NCI-H82 treated with DMSO at 0.1 percent for 48 hours (cell line): ENCODE data around the gene ACP5.
"Not testable (repeated sequence)": the region's sequence is repeated elsewhere in the genome, so short reads cannot be mapped to it uniquely, and the experiment has no call there.

ENCODE experiments used
- DNase-seq: peaks from one replicate; lab custom pipeline; 2025; ENCODE audit not compliant: unreplicated experiment; lab: John Stamatoyannopoulos, UW

Gene ACP5

GRCh38 chr19:11577451-11578257 lies at the start of gene ACP5:
Gene ACP5, minus strand, starts transcription at chr19:11577645. Its CDS starts 328 bp downstream, at chr19:11577317.
- DNase-seq, result no peak

DNA sequence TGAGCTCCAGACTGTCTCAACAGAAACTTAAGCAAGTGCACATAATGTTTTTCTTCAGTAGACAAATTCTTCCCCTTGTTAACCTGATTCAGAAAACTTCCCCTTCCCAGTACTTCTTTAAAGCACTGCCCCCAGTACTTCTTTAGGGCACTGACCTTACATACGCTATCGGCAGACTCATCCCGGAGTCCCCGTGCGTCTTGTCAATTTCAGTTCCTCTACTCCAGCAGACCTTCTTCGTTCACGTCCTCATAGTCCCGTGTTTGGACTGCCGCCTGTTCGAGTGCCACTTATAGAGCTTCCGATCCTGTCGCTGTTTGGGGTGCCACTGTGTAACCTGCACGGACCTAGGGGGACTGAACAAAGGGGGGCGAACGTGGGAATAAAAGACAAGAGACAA lies 48.8 kb upstream of the ACP5 start:
- no peak for DNase-seq

DNA sequence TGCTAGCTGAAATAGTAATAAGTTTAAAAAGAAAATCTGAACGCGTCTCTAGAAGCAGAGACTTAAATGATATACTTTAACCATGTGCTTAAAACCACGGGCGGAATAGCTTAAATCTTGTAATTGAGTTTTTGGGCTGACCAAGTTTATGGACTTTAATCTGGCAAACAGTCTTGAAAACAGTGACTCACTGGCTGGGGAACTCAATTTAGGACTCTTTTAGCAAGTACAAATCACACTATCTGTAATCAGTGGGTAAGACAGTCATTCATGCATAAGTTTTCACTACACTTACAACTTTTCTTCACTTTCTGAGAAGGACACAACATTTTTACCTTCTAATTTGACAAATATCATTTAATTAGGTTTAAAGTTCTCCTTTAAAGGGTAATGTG lies 46.6 kb upstream of the ACP5 start:
- DNase-seq, result no peak

DNA sequence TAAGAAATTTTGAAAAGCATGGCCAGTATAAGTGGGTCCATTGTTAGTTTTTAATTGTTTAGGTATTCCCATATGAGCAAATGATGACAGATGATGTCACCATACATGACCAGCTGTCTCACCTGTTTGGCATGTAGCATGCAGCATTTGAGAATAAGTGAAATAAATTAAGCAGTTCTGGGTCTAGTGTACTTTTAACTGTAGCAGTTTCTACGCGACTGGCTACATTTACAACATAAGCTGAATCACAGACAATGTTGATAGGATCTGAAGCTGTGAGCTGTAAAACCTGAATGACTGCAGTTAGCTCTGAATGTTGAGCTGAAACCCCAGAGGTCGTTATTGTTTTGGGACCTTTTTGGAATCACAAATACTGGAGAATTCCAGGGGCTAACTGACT lies 45.0 kb upstream of the ACP5 start:
- not testable (repeated sequence) for DNase-seq

DNA sequence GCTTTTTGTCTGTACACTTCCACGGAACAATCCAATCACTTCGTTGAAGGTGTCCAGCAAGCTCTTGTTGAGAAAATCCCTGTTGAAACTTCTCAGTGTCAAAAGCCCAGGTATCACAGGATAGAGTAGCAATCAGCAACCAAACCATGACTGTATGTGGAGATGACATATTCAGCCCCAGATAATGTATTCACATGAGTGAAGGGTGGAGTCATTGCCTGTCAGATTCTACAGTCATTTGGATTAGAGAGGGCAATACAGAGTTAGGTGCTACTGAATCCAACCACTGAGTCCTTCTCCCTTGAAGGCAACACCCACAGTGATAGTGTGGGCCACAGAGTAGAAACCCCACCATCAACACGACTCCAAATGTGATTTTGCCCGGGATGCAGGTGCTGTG lies 43.1 kb upstream of the ACP5 start:
- DNase-seq, result no peak

DNA sequence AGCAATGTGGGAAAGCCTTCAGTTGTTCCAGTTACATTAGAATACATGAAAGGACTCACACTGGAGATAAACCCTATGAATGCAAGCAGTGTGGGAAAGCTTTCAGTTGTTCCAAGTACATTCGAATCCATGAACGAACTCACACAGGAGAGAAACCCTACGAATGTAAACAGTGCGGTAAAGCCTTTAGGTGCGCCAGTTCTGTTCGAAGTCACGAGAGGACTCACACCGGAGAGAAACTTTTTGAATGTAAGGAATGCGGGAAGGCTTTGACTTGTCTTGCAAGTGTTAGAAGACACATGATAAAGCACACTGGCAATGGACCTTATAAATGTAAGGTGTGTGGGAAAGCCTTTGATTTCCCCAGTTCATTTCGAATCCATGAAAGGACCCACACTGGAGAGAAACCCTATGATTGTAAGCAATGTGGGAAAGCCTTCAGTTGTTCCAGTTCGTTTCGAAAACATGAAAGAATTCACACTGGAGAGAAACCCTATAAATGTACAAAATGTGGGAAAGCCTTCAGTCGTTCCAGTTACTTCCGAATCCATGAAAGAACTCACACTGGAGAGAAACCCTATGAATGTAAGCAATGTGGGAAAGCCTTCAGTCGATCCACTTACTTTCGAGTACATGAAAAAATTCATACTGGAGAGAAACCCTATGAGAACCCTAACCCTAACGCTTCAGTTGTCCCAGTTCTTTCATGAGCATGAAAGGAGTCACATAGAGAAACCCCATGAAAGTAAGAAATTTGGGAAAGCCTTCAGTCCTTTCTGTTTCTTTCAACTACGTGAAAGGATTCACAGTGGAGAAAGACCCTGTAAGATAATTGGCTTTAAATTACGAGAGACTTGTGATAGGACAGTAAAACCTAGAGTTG lies 40.0 kb upstream of the ACP5 start:
- DNase-seq, result no peak

DNA sequence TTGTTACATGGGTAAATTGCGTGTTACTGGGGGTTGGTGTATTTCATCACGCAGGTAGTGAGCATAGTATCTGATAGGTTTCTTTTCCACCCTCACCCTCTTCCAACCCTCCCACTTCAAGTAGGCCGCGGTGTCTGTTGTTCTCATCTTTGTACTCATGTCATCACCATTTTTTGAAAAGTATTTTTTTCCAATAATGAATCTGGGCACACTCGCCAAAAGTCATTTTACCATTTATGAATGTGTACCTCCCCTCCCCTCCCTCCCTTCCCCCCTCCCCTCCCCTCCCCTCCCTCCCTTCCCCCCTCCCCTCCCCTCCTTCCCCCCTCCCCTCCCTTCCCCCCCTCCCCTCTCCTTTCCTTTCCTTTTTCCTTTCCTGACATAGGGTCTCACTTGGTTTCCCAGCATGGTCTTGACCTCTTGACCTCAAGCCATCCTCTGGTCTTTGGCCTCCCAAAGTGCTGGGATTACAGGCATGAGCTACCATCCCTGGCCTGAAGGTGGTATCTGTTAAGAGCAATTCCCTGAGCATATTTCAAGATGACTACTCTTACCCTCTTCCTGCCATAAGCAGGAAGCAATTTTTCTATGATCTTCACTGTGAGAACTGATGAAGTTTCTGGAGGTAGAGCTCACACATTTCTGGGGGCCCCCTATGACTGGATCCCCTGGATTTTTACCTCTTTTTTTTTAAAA lies 35.5 kb upstream of the ACP5 start:
- no peak for DNase-seq

DNA sequence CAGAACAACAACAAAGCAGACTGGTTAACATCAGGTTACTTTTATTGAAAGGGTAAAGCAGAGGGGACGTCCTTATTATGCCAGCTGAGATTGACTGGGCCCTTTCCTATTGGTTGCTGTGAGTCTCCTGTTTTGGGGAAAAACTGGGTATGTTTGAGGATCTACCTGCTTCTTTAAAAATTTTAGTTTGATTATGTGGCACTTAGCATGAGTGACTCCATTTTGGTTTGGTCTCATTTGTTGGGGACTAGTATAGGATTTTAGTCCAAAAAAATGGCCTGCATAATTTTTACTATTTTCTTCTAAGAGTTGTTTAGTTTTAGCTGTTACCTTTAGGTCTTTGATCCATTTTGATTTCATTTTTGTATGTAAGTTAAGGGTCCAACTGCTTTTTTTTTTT lies 34.3 kb upstream of the ACP5 start:
- no peak for DNase-seq

DNA sequence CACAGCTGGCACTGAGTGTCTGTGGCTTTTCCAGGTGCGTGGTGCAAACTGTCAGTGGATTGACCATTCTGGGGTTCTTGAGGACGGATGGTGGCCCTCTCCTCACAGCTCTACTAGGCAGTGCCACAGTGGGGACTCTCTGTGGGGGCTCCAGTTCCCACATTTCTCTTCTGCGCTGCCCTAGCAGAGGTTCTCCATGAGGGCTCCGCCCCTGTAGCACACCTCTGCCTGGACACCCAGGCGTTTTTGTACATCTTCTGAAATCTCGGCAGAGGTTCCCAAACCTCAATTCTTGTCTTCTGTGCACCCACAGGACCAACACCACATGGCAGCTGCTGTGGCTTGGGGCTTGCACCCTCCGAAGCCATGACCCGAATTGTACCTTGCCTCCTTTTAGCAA lies 29.0 kb upstream of the ACP5 start:
- DNase-seq, result no peak

DNA sequence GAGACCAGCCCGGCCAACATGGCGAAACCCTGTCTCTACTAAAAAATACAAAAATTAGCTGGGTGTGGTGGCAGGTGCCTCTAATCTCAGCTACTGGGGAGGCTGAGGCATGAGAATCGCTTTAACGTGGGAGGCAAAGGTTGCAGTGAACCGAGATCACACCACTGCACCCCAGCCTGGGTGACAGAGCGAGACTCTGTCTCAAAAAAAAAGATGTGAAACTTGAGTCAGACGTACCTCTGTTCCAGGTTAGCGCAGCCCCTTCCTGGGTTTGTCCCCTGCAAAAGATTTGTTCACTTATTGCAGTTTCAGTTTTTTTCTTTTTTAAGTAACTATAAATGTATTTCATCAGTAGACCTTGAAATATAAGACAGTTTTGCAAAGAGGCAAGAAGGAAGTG lies 22.3 kb upstream of the ACP5 start:
- not testable (repeated sequence) for DNase-seq

DNA sequence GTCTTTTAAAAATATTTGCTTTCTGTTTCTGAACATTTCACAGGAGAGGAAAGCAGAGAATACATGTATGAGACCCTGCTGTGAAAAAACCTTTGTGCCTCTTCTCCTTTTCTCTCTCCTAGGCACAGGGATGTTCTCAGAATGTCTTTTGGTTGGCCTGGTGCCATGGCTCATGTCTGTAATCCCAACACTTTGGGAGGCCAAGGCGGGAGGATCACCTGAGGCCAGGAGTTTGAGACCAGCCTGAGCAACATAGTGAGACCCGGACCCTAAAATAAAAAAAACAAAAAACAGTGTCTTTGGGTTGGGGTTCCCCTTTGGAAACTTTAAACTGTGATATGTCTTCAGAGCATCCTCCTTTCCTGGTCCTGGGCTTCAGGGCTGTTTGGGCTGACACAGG lies 21.3 kb upstream of the ACP5 start:
- no peak for DNase-seq

DNA sequence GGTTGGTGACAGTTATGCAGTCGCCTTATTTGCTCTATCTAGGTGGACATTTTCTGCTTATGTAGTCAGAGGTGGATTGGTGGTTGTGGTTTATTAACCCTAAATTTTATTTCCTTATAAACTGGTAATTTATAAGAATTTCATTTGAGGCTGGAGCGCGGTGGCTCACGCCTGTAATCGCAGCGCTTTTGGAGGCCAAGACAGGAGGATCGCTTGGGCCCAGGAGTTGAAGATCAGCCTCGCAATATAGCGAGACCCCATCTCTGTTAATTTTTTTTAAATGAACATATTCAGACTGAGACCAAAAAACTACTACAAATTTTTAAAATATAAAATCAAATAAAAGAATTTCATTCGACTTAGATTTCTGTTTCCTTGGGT lies 20.6 kb upstream of the ACP5 start:
- no peak for DNase-seq

DNA sequence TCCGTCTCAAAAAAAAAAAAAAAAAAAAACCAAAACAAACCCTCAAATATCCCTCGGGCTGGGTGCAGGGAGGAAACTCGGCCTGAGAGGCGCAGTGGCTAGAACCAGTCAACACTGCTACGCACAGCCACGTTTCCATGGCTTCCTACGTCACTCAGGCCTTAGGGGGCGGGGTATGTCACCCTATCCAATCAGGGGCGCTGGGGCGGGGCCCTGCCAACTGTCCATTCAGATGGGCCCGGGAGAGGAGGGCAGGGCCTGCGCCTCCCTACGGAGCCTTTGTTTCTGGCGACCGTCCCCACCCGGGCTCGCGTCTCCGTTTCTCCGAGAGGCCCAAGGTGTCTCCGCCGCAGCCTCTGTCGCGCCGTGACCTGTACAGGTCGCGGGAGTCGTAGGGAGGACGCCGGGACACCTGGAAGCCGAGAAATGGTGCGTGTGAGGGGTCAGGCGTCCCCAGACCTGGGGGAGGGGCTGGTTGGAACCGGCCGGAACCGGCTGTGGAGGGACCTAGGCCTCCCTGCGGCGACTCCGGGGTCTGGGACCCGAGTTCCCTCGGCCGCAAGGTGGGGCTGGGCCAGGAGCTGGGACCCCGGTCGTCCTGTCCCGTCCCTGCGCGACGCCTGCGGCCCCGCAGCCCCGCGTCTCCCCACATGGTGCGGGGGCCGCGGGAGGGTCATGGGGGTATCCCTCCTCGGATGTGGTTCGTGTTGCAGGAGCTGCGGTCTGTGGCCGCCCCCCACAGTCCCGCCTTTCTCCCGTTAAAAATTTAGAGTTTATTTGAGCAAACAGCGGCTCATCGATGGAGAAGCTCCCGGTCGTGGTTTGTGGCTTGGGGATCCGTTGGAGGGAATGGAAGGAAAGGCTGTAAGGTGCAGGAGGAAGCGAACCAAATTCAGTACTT lies 20.0 kb upstream of the ACP5 start, which contains the start of gene ZNF627:
ZNF627 (plus strand) TSS at position 282 of the 901 bp plus-strand sequence; CDS start at position 427, 145 bp downstream.
- peak; percentile 87 for DNase-seq

DNA sequence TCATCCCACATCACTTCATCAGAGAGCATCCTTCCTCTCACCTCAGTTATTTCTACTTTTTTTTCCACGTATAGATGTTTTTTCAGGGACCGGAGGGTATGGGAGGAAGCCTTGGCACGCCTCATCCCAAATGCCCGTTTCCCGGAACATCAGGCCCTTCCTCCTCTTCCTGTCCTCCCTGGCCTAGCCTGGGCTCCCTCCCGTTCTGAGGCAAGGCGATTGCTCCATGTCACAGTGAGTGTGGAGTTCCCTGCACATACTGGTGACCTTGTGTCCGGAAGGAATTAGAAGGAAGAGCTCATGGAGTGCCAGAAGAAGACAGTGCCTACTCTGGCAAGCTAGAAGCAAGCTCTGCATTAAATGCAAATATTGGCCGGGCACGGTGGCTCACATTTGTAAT lies 18.7 kb upstream of the ACP5 start:
- no peak for DNase-seq

DNA sequence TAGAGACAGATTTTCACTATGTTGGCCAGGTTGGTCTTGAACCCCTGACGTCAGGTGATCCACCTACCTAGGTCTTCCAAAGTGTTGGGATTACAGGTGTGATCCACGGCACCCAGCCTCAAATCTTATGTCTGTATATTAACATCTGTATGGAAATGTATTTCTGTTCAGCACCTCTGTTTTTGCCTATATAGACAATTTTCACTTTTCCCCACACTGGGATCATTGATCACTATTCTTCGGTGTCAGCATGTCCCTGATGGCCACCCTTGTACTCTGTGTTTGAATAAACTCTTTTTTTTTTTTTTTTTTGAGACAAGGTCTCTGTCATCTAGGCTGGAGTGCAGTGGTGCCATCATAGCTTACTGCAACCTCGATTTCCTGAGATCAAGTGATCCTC lies 16.6 kb upstream of the ACP5 start:
- no peak for DNase-seq

DNA sequence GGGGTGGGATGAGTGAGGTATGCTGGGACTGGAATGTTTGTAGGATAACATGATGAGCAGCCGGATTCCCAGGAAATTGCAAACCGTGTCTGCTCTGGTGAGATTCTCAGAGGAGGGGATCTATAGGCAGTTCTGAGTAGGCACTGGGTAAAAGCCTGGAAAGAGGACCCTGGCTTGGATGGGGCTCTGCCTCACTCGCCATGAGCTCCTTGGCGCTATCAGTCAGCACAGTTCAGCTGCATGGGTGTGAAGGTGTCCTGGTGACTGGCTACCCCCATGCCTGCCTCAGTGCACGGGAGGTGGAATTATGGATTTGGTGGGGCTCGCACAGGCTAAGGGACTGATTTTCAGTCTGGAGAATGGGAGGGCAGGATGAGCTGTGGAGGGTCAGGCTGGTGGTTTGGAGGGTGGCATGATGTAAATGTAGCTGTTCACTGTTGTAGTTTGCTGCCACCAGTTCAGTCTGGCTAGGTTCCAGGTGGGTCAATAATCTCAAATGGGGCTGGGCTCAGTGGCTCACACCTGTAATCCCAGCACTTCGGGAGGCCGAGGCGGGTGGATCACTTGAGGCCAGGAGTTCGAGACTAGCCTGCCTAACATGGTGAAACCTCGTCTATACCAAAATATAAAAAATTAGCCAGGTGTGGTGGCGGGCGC lies 10.7 kb upstream of the ACP5 start:
- DNase-seq, result no peak

DNA sequence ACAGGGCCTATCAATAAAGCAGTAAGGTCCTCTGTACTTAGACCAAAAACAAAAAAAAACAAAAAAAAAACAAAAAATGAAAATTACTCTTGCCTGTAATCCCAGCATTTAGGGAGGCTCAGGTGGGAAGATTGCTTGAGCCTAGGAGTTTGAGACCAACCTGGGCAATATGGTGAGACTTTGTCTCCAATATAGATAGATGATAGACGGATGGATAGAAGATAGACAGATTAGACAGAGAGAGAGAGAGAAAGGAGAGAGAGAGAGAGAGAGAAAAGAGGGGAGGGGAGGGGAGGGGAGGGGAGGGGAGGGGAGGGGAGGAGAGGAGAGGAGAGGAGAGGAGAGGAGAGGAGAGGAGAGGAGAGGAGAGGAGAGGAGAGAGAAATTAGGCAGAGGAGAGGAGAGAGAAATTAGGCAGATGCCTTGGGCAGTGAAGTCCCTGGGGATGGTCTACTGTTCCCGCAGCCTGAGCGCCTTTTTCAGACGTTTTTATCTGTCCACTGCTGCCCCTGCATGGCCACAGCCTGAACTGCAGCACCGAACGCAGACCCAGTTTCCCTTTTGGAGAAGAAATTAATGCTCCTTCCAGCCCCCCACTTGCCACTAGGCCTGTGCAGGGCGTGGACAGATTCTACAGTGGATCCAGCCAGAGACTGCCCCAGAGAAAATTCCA lies 10.0 kb upstream of the ACP5 start:
- DNase-seq, result peak; percentile 14

DNA sequence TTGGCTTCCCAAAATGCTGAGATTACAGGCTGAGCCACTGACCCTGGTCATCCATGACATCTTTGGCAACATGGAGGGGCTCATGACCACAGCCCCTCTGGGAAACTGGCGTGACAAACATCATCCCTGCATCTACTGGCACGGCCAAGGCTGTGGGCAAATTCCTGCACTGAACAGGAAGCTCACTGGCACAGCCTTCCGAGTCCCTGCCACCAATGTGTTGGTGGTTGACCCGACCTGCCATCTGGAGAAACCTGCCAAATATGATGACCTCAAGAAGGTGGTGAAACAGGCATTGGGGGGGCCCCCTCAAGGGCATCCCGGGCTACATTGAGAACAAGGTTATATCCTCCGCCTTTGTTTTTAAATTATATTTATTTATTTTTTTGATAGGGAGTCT lies 8.9 kb upstream of the ACP5 start:
- DNase-seq, result no peak

DNA sequence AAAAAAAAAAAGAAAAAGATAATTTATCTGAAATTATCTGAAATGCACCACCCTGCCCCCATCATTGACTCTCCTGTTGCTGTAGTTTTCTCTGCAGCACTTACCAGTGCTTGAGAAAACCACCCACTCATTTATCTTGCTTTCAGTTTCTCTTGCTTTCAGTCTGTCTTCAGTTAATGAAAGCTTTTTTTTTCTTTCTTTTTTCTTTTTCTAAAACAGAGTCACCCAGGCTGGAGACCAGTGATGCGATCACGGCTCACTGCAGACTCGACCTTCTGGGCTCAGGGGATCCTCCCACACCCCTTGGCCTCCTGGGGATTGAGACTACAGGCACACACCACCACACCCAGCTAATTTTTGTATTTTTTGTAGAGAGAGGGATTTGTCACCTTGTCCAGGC lies 4.3 kb upstream of the ACP5 start:
- no peak for DNase-seq
